Tibial artery (tissue), 4 donors: ENCODE results near the gene NLGN2.
A peak's percentile ranks its signal among the peaks of the same experiment; 100 is the strongest.

Experiments
- DNase-seq, 2 donors: peaks; one replicate each; pipeline ENCODE4 v3.0.0-alpha.2; 2019
- H3K27ac ChIP-seq, 2 donors: fragments of 200-600 bp; sonication (generic) in 1 of 2; 1 replicate in 1 of 2; 2 replicates in 1 of 2; pipeline ENCODE4 v1.5.1; 2018 to 2019; ENCODE audit warnings: mild to moderate bottlenecking in 1 of 2
- H3K27me3 ChIP-seq, 2 donors: fragments of 200-600 bp; sonication (generic) in 1 of 2; one replicate each; pipeline versions ENCODE4 v1.5.1 to v1.6.0; 2016 to 2019
- H3K36me3 ChIP-seq, 3 donors: fragments of 200-600 bp; sonication (generic) in 2 of 3; one replicate each; pipeline ENCODE4 v1.5.1; 2016 to 2019; ENCODE audit warnings: mild to moderate bottlenecking in 2 of 3
- H3K4me1 ChIP-seq, 4 donors: fragments of 200-600 bp; sonication (generic) in 2 of 4; 1 replicate in 3 of 4; 2 replicates in 1 of 4; pipeline ENCODE4 v1.5.1; 2016 to 2019
- H3K4me3 ChIP-seq, 2 donors: fragments of 200-600 bp; sonication (generic) in 1 of 2; 1 replicate in 1 of 2; 2 replicates in 1 of 2; pipeline ENCODE4 v1.5.1; 2018 to 2019; ENCODE audit warnings: mild to moderate bottlenecking in 2 of 2
- H3K9me3 ChIP-seq, 3 donors: fragments of 200-600 bp; sonication (generic) in 1 of 3; one replicate each; pipeline ENCODE4 v1.5.1; 2016 to 2019
- intact Hi-C: fragments of 100-400 bp; cut with DNase I; formaldehyde crosslinking; loops from one replicate; pipeline ENCODE4 v1.15.0; 2023; ENCODE audit warnings: low total_unique reads
- TF ChIP-seq, protein P1 (sequence below), 2 experiments: fragments of 200-600 bp in 1 of 2; fragments of 450-650 bp in 1 of 2; IDR thresholded peaks; one replicate each; pipeline ENCODE4 v1.5.1; 2017 to 2019; ENCODE audit warnings: antibody characterized with exemption in 2 of 2, mild to moderate bottlenecking in 1 of 2, moderate library complexity in 1 of 2

NLGN2 gene

DNA sequence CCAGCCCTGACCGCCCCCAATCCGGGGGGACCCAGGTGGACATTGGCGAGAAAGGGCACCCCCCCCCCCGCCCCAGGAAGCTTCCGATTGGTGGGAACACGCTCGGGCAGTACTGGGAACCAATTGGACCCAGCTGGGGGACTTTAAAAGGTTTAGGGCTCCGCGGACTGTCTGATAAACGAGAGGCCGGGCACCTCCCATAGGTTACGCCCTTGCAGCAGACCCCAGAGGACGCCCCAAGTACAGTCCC, 4.0 kb upstream of the NLGN2 start:
- Histone ChIP-seq H3K27ac (peak overlapping the region; percentile 90), H3K27me3 (no peaks in the 10 kb centered on the region), H3K36me3 (peaks cover 0 to 6% (median 0%) of the 10 kb centered on the region in 3 donors), H3K4me1 (peaks cover 0 to 33% (median 24%) of the 10 kb centered on the region in 4 donors), H3K9me3 (no peaks in the 10 kb centered on the region), H3K4me3 (peak overlapping the region; percentile 61 to 74)
- TF ChIP-seq, protein P1, sequence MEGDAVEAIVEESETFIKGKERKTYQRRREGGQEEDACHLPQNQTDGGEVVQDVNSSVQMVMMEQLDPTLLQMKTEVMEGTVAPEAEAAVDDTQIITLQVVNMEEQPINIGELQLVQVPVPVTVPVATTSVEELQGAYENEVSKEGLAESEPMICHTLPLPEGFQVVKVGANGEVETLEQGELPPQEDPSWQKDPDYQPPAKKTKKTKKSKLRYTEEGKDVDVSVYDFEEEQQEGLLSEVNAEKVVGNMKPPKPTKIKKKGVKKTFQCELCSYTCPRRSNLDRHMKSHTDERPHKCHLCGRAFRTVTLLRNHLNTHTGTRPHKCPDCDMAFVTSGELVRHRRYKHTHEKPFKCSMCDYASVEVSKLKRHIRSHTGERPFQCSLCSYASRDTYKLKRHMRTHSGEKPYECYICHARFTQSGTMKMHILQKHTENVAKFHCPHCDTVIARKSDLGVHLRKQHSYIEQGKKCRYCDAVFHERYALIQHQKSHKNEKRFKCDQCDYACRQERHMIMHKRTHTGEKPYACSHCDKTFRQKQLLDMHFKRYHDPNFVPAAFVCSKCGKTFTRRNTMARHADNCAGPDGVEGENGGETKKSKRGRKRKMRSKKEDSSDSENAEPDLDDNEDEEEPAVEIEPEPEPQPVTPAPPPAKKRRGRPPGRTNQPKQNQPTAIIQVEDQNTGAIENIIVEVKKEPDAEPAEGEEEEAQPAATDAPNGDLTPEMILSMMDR (IDR thresholded peaks at IDR 0.05): no peak
- no peak for DNase-seq
- intact Hi-C loops: no loop called here

GRCh38 chr17:7403977-7404736, 3.5 kb upstream of the NLGN2 start, which contains the start of gene TMEM256:
TSS of gene TMEM256 (minus strand) at chr17:7404097. CDS start at chr17:7404084, 13 bp downstream.
- no peaks in the 10 kb centered on the region for H3K27me3 ChIP-seq
- DNase-seq: peak; percentile 99 to 100
- H3K4me3 ChIP-seq: peak within 1 kb of the TSS; percentile 61 to 74
- peaks cover 0 to 33% (median 24%) of the 10 kb centered on the region in 4 donors for H3K4me1 ChIP-seq
- H3K27ac ChIP-seq: peak within 1 kb of the TSS; percentile 90
- H3K9me3 ChIP-seq: no peaks in the 10 kb centered on the region
- H3K36me3 ChIP-seq: peaks cover under 1 to 11% (median 2%) of the 10 kb centered on the region in 3 donors
- intact Hi-C loops: no loop called here
- TF ChIP-seq, protein P1 (IDR thresholded peaks at IDR 0.05): peak in 1 of 2 experiments; percentile 34

DNA sequence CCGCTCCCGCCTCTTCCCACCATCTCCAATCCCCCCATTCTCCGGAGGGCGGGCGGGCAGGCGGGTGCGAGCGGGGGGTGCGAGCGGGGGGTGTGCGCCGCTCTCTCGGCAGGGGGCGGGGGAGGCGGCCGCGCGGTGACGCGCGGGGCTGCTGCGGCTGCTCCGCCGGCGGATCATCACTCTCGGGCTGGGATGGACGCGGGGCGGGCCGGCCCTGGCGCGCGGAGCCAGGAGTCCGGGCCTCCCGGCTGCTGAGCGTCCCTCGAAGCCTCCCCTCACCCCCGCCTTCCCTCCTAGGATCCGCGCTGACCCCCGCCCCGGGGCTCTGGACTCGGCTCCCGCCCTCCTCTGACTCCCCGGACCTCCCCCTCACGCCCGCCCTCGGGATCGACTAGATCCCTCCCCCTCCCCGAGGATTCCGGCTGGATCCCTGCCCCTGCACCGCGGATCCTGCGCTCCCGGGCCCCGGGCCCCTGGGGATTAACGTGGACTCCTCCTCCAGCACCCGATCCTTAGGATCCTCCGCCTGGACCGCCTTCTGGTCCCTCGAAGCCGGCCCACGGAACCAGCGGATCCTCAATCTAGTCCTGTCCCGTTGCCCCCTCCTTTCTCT, 2.8 kb upstream of the NLGN2 start:
- peaks cover 4 to 18% (median 9%) of the 10 kb centered on the region in 3 donors for H3K36me3 ChIP-seq
- peak overlapping the region; percentile 88 to 90 for H3K27ac ChIP-seq
- no peaks in the 10 kb centered on the region for H3K9me3 ChIP-seq
- H3K4me3 ChIP-seq: peak overlapping the region; percentile 61 to 74
- TF ChIP-seq, protein P1 (IDR thresholded peaks at IDR 0.05): no peak
- no peaks in the 10 kb centered on the region for H3K27me3 ChIP-seq
- peak in 1 of 2 donors; percentile 84 for DNase-seq
- intact Hi-C loops: no loop called here
- H3K4me1 ChIP-seq: peaks cover 0 to 33% (median 24%) of the 10 kb centered on the region in 4 donors

GRCh38 chr17:7405350-7406234, 2.1 kb upstream of the NLGN2 start:
- Histone ChIP-seq H3K4me1 (peaks cover 0 to 33% (median 24%) of the 10 kb centered on the region in 4 donors), H3K27me3 (no peaks in the 10 kb centered on the region), H3K36me3 (peaks cover 10 to 25% (median 10%) of the 10 kb centered on the region in 3 donors), H3K4me3 (peak overlapping the region; percentile 61 to 74), H3K9me3 (no peaks in the 10 kb centered on the region), H3K27ac (peak overlapping the region; percentile 88 to 90)
- TF ChIP-seq, protein P1 (IDR thresholded peaks at IDR 0.05): no peak
- no peak for DNase-seq
- intact Hi-C loops: no loop called here

- Histone ChIP-seq H3K27ac (peak overlapping the region; percentile 88 to 90), H3K9me3 (no peaks in the 10 kb centered on the region), H3K36me3 (peaks cover 10 to 30% (median 12%) of the 10 kb centered on the region in 3 donors), H3K27me3 (no peaks in the 10 kb centered on the region), H3K4me1 (peaks cover 0 to 33% (median 24%) of the 10 kb centered on the region in 4 donors), H3K4me3 (peak overlapping the region in 1 of 2 donors; percentile 74)
- no peak for DNase-seq
- TF ChIP-seq, protein P1 (IDR thresholded peaks at IDR 0.05): no peak
- intact Hi-C loops: no loop called here
Observed at GRCh38 chr17:7406235-7406825, 1.3 kb upstream of the NLGN2 start.
